Stomach (tissue), 9 donors: Measurements from ENCODE around the gene KATNB1. TPM values are rescaled to one million over a fixed set of nuclear protein-coding genes. Genes with fewer than 3 reads are reported as not detected.

Source experiments
- DNase-seq, 2 donors: peaks; one replicate each; pipeline versions ENCODE4 v3.0.0 to v3.0.0-alpha.2; 2013 to 2019
- H3K27ac ChIP-seq, 5 donors: fragments of 200-600 bp in 4 of 5; sonication (generic) in 4 of 5; one replicate each; pipeline ENCODE4 v1.5.1; 2013 to 2019; ENCODE audit warnings: mild to moderate bottlenecking in 1 of 5, moderate library complexity in 1 of 5
- H3K27me3 ChIP-seq, 3 donors: fragments of 200-600 bp; sonication (generic); one replicate each; pipeline ENCODE4 v1.5.1; 2017 to 2019; ENCODE audit warnings: mixed run types in 1 of 3
- H3K36me3 ChIP-seq, 4 donors: fragments of 200-600 bp; sonication (generic); 1 replicate in 3 of 4; 2 replicates in 1 of 4; pipeline ENCODE4 v1.5.1; 2016 to 2019
- H3K4me1 ChIP-seq, 4 donors: fragments of 200-600 bp; sonication (generic); one replicate each; pipeline ENCODE4 v1.5.1; 2016 to 2019
- H3K4me3 ChIP-seq, 4 donors: fragments of 200-600 bp; sonication (generic) in 3 of 4; one replicate each; pipeline ENCODE4 v1.5.1; 2016 to 2019; ENCODE audit warnings: mild to moderate bottlenecking in 1 of 4
- H3K9me3 ChIP-seq, 4 donors: fragments of 200-600 bp; sonication (generic); one replicate each; pipeline ENCODE4 v1.5.1; 2016 to 2019
- EP300 ChIP-seq: sonication (generic); formaldehyde crosslinking; IDR thresholded peaks from one replicate; pipeline ENCODE4 v1.6.1; 2017; ENCODE audit warnings: antibody characterized with exemption
- POLR2A ChIP-seq, 4 donors: fragments of 450-650 bp; IDR thresholded peaks; one replicate each; pipeline ENCODE4 v1.6.1; 2016; ENCODE audit warnings: antibody characterized with exemption in 4 of 4, control low read depth in 2 of 4, mild to moderate bottlenecking in 1 of 4, moderate library complexity in 1 of 4
- POLR2AphosphoS5 ChIP-seq, 3 donors: sonication (generic); formaldehyde crosslinking; IDR thresholded peaks; one replicate each; pipeline ENCODE4 v1.6.1; 2016; ENCODE audit warnings: antibody characterized with exemption in 3 of 3
- WGBS, 5 donors: extraction: QIAGEN DNeasy Blood & Tissue Kit in 3 of 5; methylation state at CpG; one replicate each; pipeline versions ENCODE4 v1.1.5 to v1.1.7; 2013 to 2018; 5-methylcytosine and 5-hydroxymethylcytosine counted together
- intact Hi-C: fragments of 100-400 bp; cut with DNase I; formaldehyde crosslinking; loops from one replicate; pipeline ENCODE4 v1.15.1; 2023; ENCODE audit warnings: low total_unique reads
- polyA plus RNA-seq, 3 donors: library from polyadenylated mRNA; stranded (reverse); fragments of 200-250 nt; gene quantifications; one replicate each; pipeline ENCODE4 v1.2.3, GENCODE V29; 2013
- total RNA-seq, 5 donors: library from RNA; depleted of rRNA; stranded (reverse); fragments of >200 nt; gene quantifications; one replicate each; pipeline versions ENCODE4 v1.1.0 to v1.2.3, GENCODE V29; 2014 to 2016
- TF ChIP-seq, protein P1 (sequence below), 7 experiments: fragments of 450-650 bp in 4 of 7; fragments of 200-600 bp in 3 of 7; sonication (generic) in 3 of 7; IDR thresholded peaks; one replicate each; pipeline ENCODE4 v1.5.1; 2016 to 2019; ENCODE audit warnings: antibody characterized with exemption in 7 of 7, control low read depth in 2 of 7, mild to moderate bottlenecking in 1 of 7
- donor health status: healthy with polysubstance abuse.
- donor health status: Bipolar disorder and iron deficiency.
- donor health status: healthy.

KATNB1 gene
- total and polyA plus RNA-seq, 8 donors, result 6.7 to 58.5 (median 13.4) TPM

DNA sequence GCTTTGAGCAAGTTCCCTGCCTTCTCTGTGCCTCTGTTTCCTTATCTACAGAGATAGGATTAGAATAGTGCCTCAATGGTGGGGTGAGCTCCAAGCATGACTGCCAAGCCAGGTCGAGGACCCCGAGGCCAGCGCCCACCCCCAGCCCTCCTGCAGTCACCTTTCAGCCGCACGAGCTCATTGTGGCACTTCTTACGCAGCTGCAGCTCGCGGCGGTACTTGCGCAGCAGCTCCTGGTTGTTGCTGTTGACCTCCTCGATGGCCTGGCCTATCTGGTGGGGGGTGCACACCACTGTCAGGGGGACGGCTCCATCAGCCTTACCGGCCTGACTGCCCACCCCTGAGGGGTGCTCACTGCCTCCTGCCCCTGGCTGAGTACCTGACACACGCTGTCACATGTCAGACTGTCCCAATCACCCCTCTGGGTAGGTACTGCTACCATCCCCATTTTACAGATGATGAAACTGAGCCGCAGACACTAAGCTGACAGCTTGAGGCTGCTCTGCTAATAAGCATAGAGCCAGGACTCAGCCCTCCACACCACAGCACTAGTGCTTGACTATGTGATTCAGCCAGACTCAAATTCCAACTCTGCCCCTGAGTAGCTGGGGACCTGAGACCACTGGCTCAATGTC lies 31.3 kb downstream of the KATNB1 start:
- 89 to 92% (median 91%) methylated on average over 10 to 15 of the region's 15 CpGs for WGBS, 5 donors
- Histone ChIP-seq H3K4me3 (no peak overlapping the region), H3K27me3 (no peaks in the 10 kb centered on the region), H3K36me3 (peaks cover 50 to 99% (median 87%) of the 10 kb centered on the region in 4 donors), H3K27ac (no peak overlapping the region), H3K9me3 (no peaks in the 10 kb centered on the region), H3K4me1 (peaks cover 0 to 8% (median 0%) of the 10 kb centered on the region in 4 donors)
- intact Hi-C loops, result no loop called here
- TF ChIP-seq POLR2AphosphoS5 (IDR thresholded peaks at IDR 0.05) (no peak), POLR2A (IDR thresholded peaks at IDR 0.05) (no peak), EP300 (no peak)
- TF ChIP-seq, protein P1, sequence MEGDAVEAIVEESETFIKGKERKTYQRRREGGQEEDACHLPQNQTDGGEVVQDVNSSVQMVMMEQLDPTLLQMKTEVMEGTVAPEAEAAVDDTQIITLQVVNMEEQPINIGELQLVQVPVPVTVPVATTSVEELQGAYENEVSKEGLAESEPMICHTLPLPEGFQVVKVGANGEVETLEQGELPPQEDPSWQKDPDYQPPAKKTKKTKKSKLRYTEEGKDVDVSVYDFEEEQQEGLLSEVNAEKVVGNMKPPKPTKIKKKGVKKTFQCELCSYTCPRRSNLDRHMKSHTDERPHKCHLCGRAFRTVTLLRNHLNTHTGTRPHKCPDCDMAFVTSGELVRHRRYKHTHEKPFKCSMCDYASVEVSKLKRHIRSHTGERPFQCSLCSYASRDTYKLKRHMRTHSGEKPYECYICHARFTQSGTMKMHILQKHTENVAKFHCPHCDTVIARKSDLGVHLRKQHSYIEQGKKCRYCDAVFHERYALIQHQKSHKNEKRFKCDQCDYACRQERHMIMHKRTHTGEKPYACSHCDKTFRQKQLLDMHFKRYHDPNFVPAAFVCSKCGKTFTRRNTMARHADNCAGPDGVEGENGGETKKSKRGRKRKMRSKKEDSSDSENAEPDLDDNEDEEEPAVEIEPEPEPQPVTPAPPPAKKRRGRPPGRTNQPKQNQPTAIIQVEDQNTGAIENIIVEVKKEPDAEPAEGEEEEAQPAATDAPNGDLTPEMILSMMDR (IDR thresholded peaks at IDR 0.05), result no peak
- no peak for DNase-seq

DNA sequence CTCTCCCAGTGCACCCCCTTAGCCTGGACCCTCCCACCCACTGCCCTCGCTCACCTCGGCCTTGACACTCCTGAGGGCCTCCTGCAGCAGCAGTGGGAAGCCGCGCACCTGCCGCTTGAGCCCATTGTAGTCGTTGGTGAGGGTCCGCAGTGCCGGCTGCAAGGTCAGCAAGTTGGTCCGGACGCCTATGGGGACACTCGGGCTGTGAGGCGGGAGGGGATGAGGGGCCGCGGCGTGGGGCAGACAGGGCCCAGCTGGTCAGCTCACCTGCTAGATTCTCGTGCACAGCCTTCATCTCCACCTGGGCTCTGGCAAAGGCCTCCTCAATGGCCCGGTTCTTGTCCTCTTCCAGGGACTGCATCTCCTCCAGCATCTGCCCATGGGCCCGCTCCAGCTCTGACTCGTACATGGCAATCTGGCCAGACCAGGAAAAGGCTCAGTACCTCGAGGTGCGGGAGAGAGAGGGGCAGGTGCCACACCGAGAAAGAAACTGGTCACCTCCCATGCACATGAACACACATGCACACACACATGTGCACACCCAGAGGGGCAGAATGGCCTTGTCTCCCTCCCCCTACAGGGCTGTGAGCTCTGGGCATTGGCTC lies 34.1 kb downstream of the KATNB1 start:
- no peak for DNase-seq
- 89 to 95% (median 92%) methylated on average over 10 to 22 of the region's 22 CpGs for WGBS, 5 donors
- Histone ChIP-seq H3K27ac (no peak overlapping the region), H3K4me1 (peaks cover 0 to 2% (median 0%) of the 10 kb centered on the region in 4 donors), H3K4me3 (no peak overlapping the region), H3K27me3 (no peaks in the 10 kb centered on the region), H3K9me3 (no peaks in the 10 kb centered on the region), H3K36me3 (peaks cover 39 to 89% (median 73%) of the 10 kb centered on the region in 4 donors)
- intact Hi-C loops, result no loop called here
- no peak for TF ChIP-seq POLR2AphosphoS5 (IDR thresholded peaks at IDR 0.05)
- TF ChIP-seq, protein P1 (IDR thresholded peaks at IDR 0.05), result no peak
- TF ChIP-seq EP300, result no peak
- no peak for TF ChIP-seq POLR2A (IDR thresholded peaks at IDR 0.05)

DNA sequence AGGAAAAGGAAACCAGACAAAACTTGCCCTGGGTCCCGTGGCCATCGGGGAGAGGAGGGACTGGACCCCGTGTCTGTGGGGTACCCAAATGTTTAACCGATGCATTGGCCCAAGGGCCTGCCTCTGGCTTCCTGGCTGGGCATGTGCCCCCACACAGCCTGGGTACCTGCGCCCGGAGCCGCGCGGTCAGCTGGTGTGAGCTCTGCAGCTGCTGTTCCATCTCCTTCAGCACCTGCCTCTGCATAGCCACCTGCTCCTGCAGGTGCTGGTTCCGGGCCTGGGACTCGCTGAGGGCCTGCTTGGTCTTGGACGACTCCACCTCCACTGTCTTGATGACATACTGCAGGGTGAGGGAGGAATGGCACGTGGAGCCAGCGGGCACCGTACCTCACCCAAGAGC lies 34.8 kb downstream of the KATNB1 start:
- no peaks in the 10 kb centered on the region for H3K9me3 ChIP-seq
- H3K36me3 ChIP-seq, result peaks cover 40 to 88% (median 72%) of the 10 kb centered on the region in 4 donors
- H3K27ac ChIP-seq, result no peak overlapping the region
- no peak for TF ChIP-seq POLR2AphosphoS5 (IDR thresholded peaks at IDR 0.05)
- 93 to 98% (median 94%) methylated on average over 9 to 15 of the region's 15 CpGs for WGBS, 5 donors
- intact Hi-C loops, result no loop called here
- H3K4me3 ChIP-seq, result no peak overlapping the region
- DNase-seq, result no peak
- H3K4me1 ChIP-seq, result no peaks in the 10 kb centered on the region
- H3K27me3 ChIP-seq, result no peaks in the 10 kb centered on the region

DNA sequence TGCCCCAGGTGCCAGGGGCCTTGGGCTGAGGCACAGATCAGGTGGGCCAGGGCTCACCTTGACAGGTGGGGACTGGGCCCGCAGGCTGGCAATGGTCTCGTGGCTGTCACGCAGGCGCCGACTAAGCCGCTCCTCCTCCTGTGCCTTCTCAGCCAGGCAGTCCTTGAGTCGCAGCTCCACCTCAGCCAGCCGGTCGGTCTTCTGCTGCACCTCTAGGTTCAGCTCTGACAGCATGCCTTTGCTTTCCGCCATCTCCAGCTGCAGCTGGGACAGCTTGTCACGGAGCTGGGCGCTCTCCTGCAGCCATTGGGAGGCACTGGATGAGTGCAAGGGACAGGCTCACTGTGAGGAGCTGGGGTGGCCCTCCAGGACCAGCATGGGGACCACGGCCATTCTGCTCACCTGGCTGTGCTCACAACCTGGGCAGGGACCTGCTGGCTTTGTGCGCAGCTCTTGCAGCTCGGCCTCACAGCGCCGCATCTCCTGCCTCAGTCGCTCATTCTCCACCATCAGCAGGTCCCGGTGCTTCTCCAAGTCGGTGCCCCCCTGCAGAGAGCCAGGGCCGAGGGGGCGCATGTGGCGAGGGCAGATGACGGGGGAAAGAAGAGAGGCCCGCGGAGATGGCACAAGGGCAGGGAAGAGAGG lies 35.7 kb downstream of the KATNB1 start:
- H3K27ac ChIP-seq, result no peak overlapping the region
- WGBS, 5 donors, result 94 to 96% (median 96%) methylated on average over 16 to 26 of the region's 26 CpGs
- H3K9me3 ChIP-seq, result no peaks in the 10 kb centered on the region
- TF ChIP-seq POLR2AphosphoS5 (IDR thresholded peaks at IDR 0.05) (no peak), POLR2A (IDR thresholded peaks at IDR 0.05) (no peak), EP300 (no peak)
- TF ChIP-seq, protein P1 (IDR thresholded peaks at IDR 0.05), result no peak
- no peak overlapping the region for H3K4me3 ChIP-seq
- H3K36me3 ChIP-seq, result peaks cover 47 to 88% (median 75%) of the 10 kb centered on the region in 4 donors
- intact Hi-C loops, result no loop called here
- H3K4me1 ChIP-seq, result no peaks in the 10 kb centered on the region
- H3K27me3 ChIP-seq, result no peaks in the 10 kb centered on the region
- DNase-seq, result no peak
